22Rv1 (cell line): ENCODE measurements around the gene LIMS4.
"Not testable (repeated sequence)": the region's sequence is repeated elsewhere in the genome, so short reads cannot be mapped to it uniquely, and the experiment has no call there.

ENCODE experiments used
- H3K27ac ChIP-seq: fragments of 450-650 bp; 2 replicates; pipeline ENCODE4 v1.5.1; 2017

Gene LIMS4

DNA sequence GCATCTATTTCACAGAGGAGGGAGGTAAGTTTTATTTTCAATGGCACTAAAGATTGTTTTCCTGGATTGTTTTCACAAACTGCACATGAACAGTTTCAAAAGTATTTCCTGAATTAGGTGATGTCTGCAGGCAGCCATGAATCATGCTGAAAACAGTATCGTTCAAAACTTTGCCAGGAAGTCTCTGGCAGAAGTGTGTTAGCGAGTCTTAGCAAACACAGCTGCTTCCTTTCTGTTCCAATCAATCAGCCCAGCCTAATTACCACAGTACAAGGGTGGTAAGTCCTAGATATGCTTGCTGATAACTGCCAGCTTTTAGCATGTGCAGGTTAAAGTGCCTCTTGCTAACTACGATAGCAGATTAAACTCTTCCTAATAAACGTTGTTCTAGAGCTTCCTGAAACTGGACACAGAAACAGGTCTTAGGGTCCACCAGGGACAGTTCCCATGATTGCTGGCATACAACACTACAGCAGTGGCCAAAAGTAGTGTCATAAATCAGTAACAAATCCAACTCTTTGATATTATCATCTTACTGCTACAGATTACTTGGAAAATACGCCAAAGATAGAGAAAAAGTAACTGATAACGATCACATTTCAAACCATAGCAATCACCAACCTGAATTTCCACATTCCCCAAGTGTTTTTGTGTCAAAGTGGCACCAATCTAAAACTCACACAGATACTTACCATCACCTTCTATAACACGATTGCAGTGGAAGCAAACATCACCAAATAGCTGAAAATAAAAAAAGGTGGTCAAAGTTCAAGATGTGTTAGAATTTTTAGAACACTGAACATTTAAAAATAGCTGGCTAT, 23.3 kb downstream of the LIMS4 start:
- H3K27ac ChIP-seq, result not testable (repeated sequence)

DNA sequence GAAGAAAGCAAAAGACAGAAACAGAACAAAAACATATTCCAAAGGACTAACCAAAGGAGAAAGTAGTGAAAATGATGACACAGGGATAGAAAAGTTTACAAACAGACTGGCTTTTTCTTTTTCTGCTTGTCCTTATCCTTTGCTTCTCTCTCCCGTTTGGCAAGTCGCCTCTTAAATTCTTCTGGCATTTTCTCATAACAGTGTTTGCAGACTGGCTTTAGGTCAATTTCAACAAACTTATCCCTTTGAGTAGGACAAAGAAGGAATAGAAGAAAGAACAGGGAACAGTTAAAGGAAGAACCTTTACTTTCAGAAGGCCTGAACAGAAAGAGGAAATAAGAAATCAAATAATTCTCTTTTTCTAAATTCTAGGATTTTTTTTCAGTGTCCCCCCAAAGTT, 26.0 kb downstream of the LIMS4 start:
- not testable (repeated sequence) for H3K27ac ChIP-seq

DNA sequence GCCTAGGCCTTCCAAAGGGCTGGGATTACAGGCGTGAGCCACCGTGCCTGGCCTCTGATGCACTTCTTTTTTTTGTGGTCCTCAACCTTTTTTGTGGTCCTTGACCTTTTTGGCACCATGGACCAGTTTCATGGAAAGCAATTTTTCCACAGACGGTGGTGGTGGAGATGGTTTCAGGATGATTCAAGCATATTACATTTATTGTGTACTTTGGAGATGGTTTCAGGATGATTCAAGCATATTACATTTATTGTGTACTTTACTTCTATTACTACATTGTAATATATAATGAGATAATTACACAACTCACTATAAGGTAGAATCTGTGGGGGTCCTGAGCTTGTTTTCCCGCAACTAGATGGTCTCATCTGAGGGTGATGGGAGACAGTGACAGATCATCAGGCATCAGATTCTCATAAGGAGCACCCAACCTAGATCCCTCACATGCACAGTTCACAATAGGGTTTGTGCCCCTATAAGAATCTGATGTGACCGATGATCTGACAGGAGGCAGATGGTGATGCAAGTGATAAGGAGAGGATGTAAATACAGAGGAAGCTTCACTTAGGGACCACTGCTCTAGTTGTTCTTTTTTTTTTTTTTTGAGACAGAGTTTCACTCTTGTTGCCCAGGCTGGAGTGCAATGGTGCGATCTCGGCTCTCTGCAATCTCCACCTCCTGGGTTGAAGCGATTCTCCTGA, 29.2 kb downstream of the LIMS4 start:
- not testable (repeated sequence) for H3K27ac ChIP-seq

DNA sequence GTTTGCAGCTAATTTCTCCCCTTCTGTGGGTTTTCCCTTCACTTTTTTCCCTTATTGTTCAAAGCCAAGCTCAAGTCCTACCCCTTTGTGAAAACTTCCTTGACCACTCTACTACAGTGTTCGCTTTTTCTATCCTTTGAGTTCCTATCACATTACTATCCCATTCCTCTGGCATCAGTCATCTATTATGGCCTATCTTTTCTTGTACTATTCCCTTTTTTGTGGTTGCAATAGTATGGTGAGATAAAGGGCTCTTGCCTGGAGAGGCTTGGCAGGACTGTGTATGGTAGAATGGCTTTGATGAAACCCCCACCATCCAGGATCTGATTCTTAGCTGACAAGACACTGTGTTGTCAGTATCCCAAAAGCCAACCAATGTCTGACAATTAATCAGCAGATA, 30.7 kb downstream of the LIMS4 start:
- H3K27ac ChIP-seq, result not testable (repeated sequence)

DNA sequence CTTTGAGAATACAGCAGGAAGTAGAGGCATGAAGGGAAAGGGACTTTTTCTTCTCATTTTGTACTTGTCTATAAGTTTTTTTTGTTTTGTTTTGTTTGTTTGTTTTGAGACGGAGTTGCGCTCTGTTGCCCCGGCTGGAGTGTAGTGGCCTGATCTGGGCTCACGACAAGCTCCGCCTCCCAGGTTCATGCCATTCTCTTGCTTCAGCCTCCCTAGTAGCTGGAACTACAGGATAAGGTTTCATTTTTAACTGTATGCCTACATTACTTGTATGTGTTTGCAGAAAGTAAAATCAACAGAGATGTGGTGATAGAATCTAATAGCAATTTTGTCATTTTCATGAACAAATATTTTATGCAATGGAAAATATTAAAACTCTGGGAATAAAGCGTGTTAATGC, 38.1 kb downstream of the LIMS4 start:
- not testable (repeated sequence) for H3K27ac ChIP-seq

DNA sequence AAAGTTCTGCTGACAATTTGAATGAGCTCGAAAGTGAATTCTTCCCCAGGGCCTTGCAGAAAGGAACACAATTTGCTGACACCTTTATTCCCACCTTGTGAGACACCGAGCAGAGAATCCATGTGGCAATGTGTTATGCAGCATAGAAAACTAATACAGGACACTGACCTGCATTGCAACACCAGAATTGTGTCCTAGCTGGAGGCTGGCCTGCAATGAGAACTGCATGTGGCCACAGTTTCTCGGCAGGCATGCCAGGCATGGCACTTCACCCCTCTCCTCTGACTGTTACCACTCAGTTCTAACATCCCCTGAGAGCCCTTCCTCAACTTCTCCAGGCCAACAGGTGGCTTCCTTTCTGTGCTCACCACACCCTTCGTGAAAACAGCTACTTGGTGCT, 46.9 kb downstream of the LIMS4 start:
- H3K27ac ChIP-seq, result not testable (repeated sequence)

DNA sequence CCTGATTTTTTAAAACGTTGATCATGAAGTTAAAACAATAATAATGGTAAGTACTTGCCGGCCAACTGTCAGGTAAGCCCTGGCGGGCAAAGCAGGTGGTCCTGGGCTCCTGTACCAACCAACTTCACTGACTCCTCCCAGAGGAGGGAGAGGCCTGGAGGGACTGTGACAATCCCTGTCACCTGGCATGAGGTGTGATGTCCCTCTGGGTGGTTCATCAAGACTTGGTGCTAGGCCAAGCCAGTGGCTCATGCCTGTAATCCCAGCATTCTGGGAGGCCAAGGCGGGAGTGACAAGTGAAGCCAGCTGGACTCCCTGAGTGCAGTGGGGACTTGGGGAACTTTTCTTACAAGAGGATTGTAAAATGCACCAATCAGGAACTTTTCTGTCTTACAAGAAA, 48.2 kb downstream of the LIMS4 start:
- H3K27ac ChIP-seq, result not testable (repeated sequence)

DNA sequence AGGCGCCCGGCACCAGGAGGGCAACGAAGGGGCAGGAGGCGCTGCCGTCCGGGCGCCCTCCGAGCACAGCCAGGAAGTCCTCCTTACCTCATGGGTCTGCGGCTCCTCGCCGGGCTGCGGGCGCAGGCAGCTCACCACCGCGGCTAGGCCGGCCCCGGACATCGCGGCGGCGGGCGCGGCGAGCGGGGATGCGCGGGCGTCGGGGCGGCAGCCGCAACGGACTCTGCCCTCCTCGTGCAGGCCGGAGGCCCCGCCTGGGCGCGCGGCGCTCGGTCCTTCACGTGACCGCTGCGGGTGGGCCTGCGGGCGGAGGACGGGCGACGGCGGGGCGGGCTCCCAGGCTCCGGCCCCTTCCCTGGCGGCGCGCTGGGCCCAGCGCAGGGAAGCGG, 49.0 kb downstream of the LIMS4 start:
- H3K27ac ChIP-seq, result not testable (repeated sequence)

DNA sequence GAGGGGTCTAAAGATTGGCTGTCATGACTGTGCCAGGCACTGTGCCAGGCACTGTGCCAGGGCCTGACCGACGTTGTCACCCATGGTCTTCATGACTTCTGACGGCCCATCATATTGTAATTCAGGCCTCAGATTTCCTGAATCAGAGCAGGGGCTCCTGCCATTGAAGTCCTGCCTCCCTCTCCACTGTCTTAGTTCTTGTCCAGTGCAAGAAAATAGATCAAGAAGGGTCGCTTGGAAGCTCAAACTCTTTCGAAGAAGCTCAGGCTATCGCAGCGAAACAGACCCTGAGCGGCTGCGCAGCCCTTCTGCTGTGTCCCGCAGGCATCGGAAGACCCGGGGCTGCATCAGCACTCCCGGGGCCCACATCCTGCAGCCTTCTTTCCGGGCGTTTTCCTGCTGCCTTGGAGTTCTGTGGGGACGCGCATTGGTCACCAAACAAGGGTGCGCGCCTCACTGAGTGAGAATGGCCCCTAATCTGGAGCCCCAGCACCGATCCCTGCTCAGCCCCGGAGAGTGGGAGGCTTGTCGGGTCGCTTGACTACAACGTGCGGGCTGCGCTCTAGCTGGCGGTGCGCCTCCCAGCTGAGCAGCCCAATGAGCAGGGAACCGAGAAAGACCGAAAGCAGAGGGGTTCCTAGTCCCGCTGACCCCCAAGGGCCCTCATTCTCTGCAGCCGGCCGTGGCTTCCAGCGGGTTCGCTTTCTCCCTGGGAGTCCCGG, 49.6 kb downstream of the LIMS4 start:
- H3K27ac ChIP-seq, result not testable (repeated sequence)

DNA sequence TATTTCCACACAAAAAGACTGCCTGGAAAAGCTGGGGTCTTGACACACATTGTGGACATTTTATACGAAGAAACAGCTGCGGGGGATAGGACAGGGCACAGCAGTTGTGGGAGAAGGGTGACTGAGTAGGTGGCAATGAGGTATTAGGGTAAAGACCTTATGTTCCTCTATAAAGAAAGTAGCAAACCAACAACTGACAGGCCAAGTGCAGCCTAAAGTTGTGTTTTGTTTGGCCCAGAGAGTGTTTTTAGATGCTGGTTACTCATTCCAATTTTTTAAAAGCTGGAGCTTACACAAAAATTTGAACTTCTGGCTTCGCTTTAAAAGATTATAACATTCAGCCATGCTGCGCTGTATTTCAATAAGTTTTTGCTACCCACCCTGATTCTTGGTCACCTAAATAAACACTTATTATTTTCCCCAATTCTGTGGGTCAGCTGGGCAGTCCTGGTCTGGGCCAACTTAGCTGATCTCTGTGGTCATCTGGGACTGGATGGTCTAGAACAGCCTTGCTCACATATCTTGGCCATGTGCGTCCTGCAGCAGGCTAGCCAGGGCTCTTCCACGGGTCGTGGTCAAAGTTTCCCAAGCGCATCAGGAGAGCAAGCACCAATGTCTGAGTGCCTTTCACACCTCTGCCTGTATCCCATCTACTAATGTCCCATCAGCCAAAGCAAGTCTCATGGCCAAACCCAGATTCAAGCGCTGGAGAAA, 51.8 kb downstream of the LIMS4 start:
- not testable (repeated sequence) for H3K27ac ChIP-seq

DNA sequence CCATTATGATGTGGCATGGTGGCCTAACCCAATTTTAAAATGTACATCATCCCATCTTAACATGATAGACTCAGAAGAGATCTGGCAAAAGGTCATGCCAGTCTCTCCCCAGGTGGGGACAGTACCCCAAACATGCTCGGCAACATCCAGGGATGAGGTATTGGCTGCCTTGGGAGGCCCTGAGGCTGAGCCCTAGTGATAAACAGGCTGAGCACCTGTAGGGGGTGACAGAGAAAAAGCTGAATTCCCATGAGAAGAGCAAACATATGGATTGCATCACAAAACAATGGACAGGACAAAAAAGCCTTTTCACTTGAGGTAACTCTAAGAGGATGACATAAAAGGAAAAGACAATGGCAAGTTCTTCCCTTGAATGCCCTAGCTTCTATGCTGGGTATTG, 65.5 kb downstream of the LIMS4 start:
- H3K27ac ChIP-seq, result not testable (repeated sequence)

DNA sequence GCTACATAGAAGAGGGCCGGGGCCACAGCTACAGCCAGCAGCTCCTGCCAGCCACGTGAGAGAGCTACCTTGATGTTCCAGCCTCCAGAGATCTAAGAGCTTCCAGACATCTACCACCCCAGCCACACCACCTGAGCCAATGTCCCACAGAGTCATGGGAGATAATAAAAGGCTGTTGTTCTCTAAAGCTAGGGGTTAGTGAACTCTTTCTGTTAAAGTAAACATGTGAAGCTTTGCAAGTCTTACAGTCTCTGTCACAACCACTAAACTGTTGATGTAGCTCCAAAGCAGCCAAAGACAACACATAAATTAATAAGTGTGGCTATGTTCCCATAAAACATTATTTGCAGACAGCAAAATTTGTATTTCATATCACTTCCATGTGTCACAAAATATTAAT, 67.6 kb downstream of the LIMS4 start:
- not testable (repeated sequence) for H3K27ac ChIP-seq

DNA sequence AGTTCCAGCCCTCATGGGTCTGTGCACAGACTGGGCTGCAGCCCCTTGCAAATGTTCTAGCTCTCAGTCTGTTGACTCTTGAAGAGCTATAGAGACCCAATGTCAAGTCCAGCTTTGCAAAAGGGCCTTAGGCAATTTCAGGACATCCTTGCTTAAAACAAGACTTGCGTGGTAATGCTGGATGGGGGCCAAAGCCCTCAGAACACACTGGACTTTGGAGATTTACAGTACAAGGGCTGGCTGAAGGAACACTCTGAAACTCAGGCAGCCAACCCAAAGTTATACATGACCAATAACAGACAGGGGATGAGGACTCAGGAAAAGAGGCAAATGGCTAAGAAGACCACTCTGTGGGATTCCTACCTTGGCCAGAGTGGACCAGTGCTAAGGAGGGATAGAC, 68.4 kb downstream of the LIMS4 start:
- not testable (repeated sequence) for H3K27ac ChIP-seq

DNA sequence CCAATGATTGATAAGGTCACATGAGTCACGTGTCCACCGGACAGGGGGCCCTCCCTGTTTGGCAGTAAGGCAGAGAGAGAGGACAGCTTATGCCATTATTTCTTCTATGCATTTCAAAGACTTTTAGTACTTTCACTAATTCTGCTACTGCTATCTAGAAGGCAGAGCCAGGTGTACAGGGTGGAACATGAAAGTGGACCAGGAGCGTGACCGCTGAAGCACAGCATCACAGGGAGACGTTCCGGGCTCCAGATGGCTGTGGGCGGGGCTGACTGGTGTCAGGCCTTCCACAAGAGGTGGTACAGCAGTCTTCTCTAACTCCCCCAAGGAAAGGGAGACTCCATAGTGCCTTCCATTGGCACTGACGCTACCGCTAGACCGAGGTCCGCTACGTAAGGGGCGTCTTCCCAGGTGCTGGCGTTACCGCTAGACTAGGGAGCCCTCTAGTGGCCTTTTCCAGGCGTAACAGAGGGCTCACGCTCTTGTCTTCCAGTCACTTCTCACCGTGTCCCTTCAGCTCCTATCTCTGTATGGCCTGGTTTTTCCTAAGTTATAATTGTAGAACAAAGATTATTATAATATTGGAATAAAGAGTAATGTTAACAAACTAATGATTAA, 71.5 kb downstream of the LIMS4 start:
- H3K27ac ChIP-seq, result not testable (repeated sequence)

DNA sequence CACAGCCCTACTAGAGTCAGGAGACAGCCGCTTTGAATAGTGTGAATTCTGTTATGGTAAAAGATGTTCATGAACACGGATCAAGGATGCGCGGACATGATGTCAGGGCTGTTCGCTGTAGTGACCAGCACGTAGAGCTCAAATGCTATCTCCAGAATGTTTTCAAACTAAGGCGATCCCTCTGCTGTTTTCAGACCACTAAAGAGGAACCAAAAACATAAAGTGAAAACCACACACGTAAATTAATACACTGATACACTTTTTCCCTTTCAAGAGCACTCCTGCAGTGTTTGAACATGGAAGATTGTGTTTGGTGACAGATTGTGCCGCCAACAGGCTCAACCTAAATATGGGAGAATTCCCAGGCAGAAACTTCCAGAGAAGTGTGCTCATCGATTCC, 73.2 kb downstream of the LIMS4 start:
- H3K27ac ChIP-seq, result not testable (repeated sequence)

DNA sequence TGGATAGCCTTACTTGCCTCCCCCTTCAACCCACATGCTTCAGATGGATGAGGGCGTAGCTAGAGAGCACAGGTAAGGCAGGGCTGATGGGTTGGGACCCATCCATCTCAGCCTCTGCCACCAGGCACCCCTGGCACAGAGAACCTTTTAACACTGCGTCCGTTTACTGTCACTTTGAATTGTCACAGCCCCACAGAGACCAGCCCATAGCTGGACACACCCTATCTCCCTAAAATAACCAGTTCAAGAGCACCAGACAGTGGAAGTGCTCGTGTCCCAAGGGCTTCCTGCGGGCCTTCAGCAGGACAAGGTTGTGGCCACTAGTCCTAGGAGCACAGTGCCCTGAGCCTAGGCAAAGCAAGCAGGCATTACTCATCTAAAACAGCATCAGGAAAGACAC, 76.6 kb downstream of the LIMS4 start:
- not testable (repeated sequence) for H3K27ac ChIP-seq
